ENCODE results near the gene CCM2. TPM values are rescaled to one million over a fixed set of nuclear protein-coding genes. Genes with fewer than 3 reads are reported as not detected.

CCM2 gene
- polyA plus RNA-seq, 1 donor from 2014 or later = 25.8 TPM

- TF ChIP-seq RAD21 (conservative IDR thresholded peaks at IDR 0.05) (no peak), EZH2 (IDR thresholded peaks at IDR 0.05; ENCODE audit: borderline replicate concordance, insufficient read depth, low read length, poor library complexity, severe bottlenecking) (no peak)
These were observed 36.4 kb upstream of the CCM2 start (continued) for GRCh38 chr7:44963364-44964290.

- H3K4me3 ChIP-seq (ENCODE audit: low read length) = no peak overlapping the region
- H3K36me3 ChIP-seq (ENCODE audit: insufficient read depth, low read length) = no peaks in the 10 kb centered on the region
- no peaks in the 10 kb centered on the region for H4K20me1 ChIP-seq (ENCODE audit: insufficient read depth)
- H3K9ac ChIP-seq (ENCODE audit: low read length) = no peak overlapping the region
- no peak overlapping the region for H3K27ac ChIP-seq (ENCODE audit: low read length)
- H3F3A ChIP-seq (ENCODE audit: insufficient read depth, low read length, poor library complexity, severe bottlenecking) = no peaks in the 10 kb centered on the region
- no peaks in the 10 kb centered on the region for H3K9me2 ChIP-seq (ENCODE audit: insufficient read depth, low read length)
- TF ChIP-seq POLR2AphosphoS5 (IDR thresholded peaks at IDR 0.05) = no peak
- H2AFZ ChIP-seq (ENCODE audit: low read depth, low read length) = no peak overlapping the region
- peaks cover 22% of the 10 kb centered on the region for H3K27me3 ChIP-seq (ENCODE audit: insufficient read depth, low read depth, low read length)
- H3K4me2 ChIP-seq (ENCODE audit: low read length) = no peak overlapping the region
- H3K9me3 ChIP-seq (ENCODE audit: low read length) = no peaks in the 10 kb centered on the region
- H3K79me2 ChIP-seq (replicated peaks; ENCODE audit: insufficient read depth, low read length) = no peaks in the 10 kb centered on the region
These were observed 35.6 kb upstream of the CCM2 start for GRCh38 chr7:44964384-44964830.

GRCh38 chr7:44964831-44965440 is 35.1 kb upstream of the CCM2 start:
- Histone ChIP-seq H3K27me3 (ENCODE audit: insufficient read depth, low read depth, low read length) (peaks cover 22% of the 10 kb centered on the region), H3K27ac (ENCODE audit: low read length) (no peak overlapping the region), H3K4me3 (ENCODE audit: low read length) (no peak overlapping the region), H3K9me2 (ENCODE audit: insufficient read depth, low read length) (no peaks in the 10 kb centered on the region), H4K20me1 (ENCODE audit: insufficient read depth) (no peaks in the 10 kb centered on the region), H3K36me3 (ENCODE audit: insufficient read depth, low read length) (no peaks in the 10 kb centered on the region), H3K9ac (ENCODE audit: low read length) (no peak overlapping the region), H3K9me3 (ENCODE audit: low read length) (no peaks in the 10 kb centered on the region), H3K4me2 (ENCODE audit: low read length) (no peak overlapping the region), H3F3A (ENCODE audit: insufficient read depth, low read length, poor library complexity, severe bottlenecking) (no peaks in the 10 kb centered on the region), H2AFZ (ENCODE audit: low read depth, low read length) (no peak overlapping the region), H3K79me2 (replicated peaks; ENCODE audit: insufficient read depth, low read length) (no peaks in the 10 kb centered on the region)
- TF ChIP-seq REST (IDR thresholded peaks at IDR 0.05; ENCODE audit: borderline replicate concordance) (no peak), SMC3 (conservative IDR thresholded peaks at IDR 0.05; ENCODE audit: poor library complexity) (no peak), EP300 (conservative IDR thresholded peaks at IDR 0.05; ENCODE audit: poor library complexity, severe bottlenecking) (no peak), EZH2 (IDR thresholded peaks at IDR 0.05; ENCODE audit: borderline replicate concordance, insufficient read depth, low read length, poor library complexity, severe bottlenecking) (no peak), CTCF (IDR thresholded peaks at IDR 0.05; ENCODE audit: poor library complexity, severe bottlenecking) (no peak), RAD21 (conservative IDR thresholded peaks at IDR 0.05) (no peak), TAF1 (IDR thresholded peaks at IDR 0.05; ENCODE audit: low read depth) (no peak), POLR2AphosphoS5 (IDR thresholded peaks at IDR 0.05) (no peak), MXI1 (conservative IDR thresholded peaks at IDR 0.05; ENCODE audit: poor library complexity, severe bottlenecking) (no peak)
